NOMO-1 treated with DMSO at 0.1 percent for 48 hours (cell line): Measurements from ENCODE around the gene SERPINA12.
"Not testable (repeated sequence)": the region's sequence is repeated elsewhere in the genome, so short reads cannot be mapped to it uniquely, and the experiment has no call there.

ENCODE experiments used
- DNase-seq: peaks from one replicate; lab custom pipeline; 2025; ENCODE audit not compliant: unreplicated experiment; lab: John Stamatoyannopoulos, UW

Gene SERPINA12

GRCh38 chr14:94494085-94494484 is 15.2 kb downstream of the SERPINA12 start:
- DNase-seq: no peak

- no peak for DNase-seq
These were observed 17.8 kb downstream of the SERPINA12 start for GRCh38 chr14:94491511-94491910.

- DNase-seq: no peak
These were observed 19.9 kb downstream of the SERPINA12 start for GRCh38 chr14:94489336-94489735.

- no peak for DNase-seq
These were observed 22.4 kb downstream of the SERPINA12 start for GRCh38 chr14:94486883-94487282.

- DNase-seq: no peak
These were observed 23.1 kb downstream of the SERPINA12 start for GRCh38 chr14:94485944-94486841.

GRCh38 chr14:94484481-94484880 is 24.8 kb downstream of the SERPINA12 start:
- no peak for DNase-seq

- DNase-seq: no peak
These were observed 25.5 kb downstream of the SERPINA12 start for GRCh38 chr14:94483729-94484275.

GRCh38 chr14:94483071-94483451 is 26.2 kb downstream of the SERPINA12 start:
- DNase-seq: no peak

GRCh38 chr14:94482132-94483070 is 26.9 kb downstream of the SERPINA12 start:
- not testable (repeated sequence) for DNase-seq

GRCh38 chr14:94481468-94482131 is 27.7 kb downstream of the SERPINA12 start:
- no peak for DNase-seq

GRCh38 chr14:94480809-94481208 is 28.5 kb downstream of the SERPINA12 start:
- DNase-seq: no peak

GRCh38 chr14:94478420-94478819 is 30.8 kb downstream of the SERPINA12 start:
- no peak for DNase-seq

GRCh38 chr14:94476023-94476422 is 33.2 kb downstream of the SERPINA12 start, which contains the start of gene SERPINA9:
Gene SERPINA9, minus strand, starts transcription at chr14:94476197. Its CDS starts 6,357 bp downstream, at chr14:94469840.
- DNase-seq: no peak

- DNase-seq: no peak
These were observed 34.7 kb downstream of the SERPINA12 start for GRCh38 chr14:94474581-94475031.

- DNase-seq: peak; percentile 79
These were observed 35.4 kb downstream of the SERPINA12 start for GRCh38 chr14:94473666-94474410.

- no peak for DNase-seq
These were observed 36.4 kb downstream of the SERPINA12 start for GRCh38 chr14:94472842-94473241.

- DNase-seq: no peak
These were observed 38.2 kb downstream of the SERPINA12 start for GRCh38 chr14:94471045-94471444.

- no peak for DNase-seq
These were observed 39.0 kb downstream of the SERPINA12 start for GRCh38 chr14:94470311-94470710.

- no peak for DNase-seq
These were observed 40.0 kb downstream of the SERPINA12 start for GRCh38 chr14:94469261-94469660.
